Left ventricle myocardium superior (tissue), 1 donor: ENCODE results near the gene IFIT3. TPM values are rescaled to one million over a fixed set of nuclear protein-coding genes. Genes with fewer than 3 reads are reported as not detected.
A peak's percentile ranks its signal among the peaks of the same experiment; 100 is the strongest.
"Not testable (repeated sequence)": the region's sequence is repeated elsewhere in the genome, so short reads cannot be mapped to it uniquely, and the experiment has no call there.

Source experiments
- ATAC-seq: fragments of 200-7000 bp; cut with Tn5 transposase; one replicate; pipeline ENCODE4 v1.9.1; 2020; ENCODE audit warnings: mild to moderate bottlenecking, moderate library complexity
- DNase-seq: peaks from one replicate; pipeline ENCODE4 v3.0.0-alpha.2; 2020
- intact Hi-C: fragments of 100-400 bp; cut with micrococcal nuclease; formaldehyde crosslinking; loops from one replicate; pipeline ENCODE4 v1.11.0; 2022
- total RNA-seq: library from RNA; stranded (reverse); fragmentation: NEBNext Ultra II Directional; extraction: Animal tissue kit (Norgen Biotek cat#: 25700); gene quantifications from one replicate; pipeline ENCODE4 v1.2.1, GENCODE V29; 2021
- donor health status: DM: no; HTN: yes; CAD: no; lungs with severe emphysema.

The IFIT3 gene
- total RNA-seq, 1 donor from 2014 or later = 8.8 TPM

- intact Hi-C loops = loop anchor here (2.0 kb wide), 1 partner anchor 20 kb away; no protein-coding TSS in a partner anchor
- DNase-seq (no peak), ATAC-seq (no peak)
Measured at GRCh38 chr10:89329151-89329550, 1.4 kb downstream of the IFIT3 start.

DNA sequence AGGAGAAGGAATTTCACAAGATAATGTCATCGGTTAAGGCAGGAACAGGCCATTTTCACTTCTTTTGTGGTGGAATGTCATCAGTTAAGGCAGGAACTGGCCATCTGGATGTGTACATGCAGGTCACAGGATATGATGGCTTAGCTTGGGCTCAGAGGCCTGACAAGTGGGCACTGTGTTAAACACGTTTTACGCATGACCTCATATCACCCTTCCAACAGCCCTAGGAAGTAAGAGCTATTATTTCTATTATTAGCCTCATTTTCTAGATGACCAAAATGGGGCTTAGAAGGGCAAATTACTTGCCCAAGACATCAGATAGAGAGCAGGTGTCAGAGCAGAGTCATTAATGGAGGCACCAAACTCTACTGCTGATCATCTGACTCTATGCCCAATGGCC lies 2.2 kb downstream of the IFIT3 start:
- DNase-seq, intact Hi-C loops, ATAC-seq: not testable (repeated sequence)

DNA sequence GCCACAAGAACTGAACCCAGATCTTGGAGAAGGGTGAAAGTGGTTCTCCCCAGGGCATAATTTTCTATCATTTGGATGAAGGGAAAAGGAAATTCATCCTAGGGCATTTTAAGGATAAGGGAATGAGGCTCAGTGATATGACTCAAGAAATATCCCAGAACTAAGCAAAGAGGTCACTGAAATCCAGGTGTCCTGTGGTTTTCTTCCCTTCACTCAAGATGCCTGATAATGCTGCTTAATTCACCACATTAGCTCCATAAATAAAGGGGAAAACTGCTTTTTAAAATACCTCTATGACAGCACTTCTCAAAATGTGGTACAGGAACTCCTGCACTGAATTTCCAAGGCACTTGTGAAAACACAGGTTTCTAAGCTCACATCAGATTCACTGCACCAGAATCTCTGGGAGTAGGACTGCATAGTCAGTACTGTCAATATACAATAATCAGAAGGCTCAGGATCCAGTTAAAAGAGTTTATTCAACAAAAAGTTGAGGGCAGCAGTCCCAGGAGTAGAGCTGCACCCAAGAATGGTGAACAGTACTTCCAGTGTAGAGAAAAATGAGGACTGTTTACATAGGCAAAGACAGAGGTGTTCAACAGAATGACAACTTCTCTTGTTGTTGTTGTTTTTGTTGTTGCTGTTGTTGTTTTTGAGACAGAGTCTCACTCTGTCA lies 2.9 kb downstream of the IFIT3 start:
- intact Hi-C loops = no loop called here
- DNase-seq (no peak), ATAC-seq (no peak)

DNA sequence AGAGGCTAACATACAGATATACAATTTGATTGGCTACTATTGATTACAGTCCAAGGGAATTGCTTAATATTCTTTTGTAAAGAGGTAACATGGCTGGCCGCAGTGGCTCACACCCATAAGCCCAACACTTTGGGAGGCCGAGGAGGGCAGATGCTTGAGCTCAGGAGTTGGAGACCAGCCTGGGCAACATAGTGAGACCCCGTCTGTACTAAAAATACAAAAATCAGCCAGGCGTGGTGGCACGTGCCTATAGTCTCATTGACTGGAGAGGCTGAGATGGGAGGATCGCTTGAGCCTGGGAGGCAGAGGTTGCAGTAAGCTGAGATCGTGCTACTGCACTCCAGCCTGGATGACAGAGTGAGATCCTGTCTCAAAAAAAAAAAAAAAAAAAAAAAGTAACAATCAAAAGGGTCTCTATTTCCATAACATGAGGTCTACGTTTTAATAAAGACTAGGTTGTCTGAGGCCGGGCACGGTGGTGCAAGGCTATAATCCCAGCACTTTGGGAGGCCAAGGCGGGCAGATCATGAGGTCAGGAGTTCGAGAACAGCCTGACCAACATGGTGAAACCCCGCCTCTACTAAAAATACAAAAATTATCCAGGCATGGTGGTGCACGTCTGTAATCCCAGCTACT lies 3.8 kb downstream of the IFIT3 start:
- intact Hi-C loops, DNase-seq, ATAC-seq: not testable (repeated sequence)

DNA sequence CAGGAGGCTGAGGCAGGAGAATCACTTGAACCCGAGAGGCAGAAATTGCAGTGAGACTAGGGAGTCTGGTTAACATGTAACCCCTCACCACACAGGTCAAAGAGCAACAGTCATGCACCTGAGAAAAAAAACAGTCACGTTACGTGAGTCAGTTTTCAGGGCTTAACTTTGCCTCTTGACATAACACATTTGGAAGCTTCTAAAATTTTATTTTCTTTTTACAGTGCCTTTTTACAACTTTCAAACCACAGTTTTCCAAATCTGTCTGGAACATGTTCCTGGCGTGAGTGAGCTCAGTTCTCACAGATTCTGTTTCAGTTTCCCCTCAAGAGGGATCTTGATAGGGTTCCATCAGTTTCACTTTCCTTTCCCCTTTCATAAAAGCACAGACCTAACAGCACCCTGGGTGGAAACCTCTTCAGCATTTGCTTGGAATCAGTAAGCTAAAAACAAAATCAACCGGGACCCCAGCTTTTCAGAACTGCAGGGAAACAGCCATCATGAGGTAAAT lies 4.4 kb downstream of the IFIT3 start:
- ATAC-seq (peak; percentile 68), DNase-seq (no peak)
- intact Hi-C loops = no loop called here

GRCh38 chr10:89335226-89335625 lies 7.4 kb downstream of the IFIT3 start:
- ATAC-seq = no peak
- no peak for DNase-seq
- intact Hi-C loops = no loop called here

DNA sequence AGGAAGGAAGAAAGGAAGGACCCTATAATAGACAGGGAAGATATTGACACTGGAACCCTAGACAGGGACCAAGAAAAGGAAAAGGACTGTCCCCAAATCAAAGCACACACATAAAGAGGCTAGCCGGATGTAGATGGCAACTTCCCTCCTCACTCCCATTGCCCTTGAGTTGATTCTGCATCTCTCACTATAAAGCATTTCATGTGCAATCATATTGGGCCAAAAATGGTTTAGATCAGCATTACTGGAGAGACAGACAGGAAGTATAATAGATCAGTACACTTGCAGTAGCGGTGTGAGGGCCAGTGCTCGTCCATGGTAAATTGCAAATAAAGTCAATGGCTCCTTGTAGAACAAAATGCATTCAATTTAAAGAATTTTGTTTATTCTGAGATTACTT lies 8.4 kb downstream of the IFIT3 start:
- DNase-seq = no peak
- no peak for ATAC-seq
- intact Hi-C loops = no loop called here

DNA sequence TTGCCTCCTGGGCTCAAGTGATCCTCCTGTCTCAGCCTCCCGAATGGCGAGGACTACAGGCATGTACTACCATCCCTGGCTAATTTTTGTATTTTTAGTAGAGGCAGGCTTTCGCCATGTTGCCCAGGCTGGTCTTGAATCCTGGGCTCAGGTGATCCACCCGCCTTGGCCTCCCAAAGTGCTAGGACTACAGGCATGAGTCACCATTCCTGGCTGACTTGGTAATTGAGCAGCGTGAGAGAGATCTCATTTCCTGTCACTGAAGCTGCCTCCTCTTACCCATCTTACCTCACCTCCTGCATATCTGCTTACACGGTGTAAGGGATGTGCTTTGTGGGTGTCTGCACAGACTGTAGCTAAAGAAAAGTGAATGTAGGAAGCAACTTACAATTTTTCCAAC lies 9.7 kb downstream of the IFIT3 start:
- intact Hi-C loops = no loop called here
- DNase-seq = no peak
- ATAC-seq = no peak

GRCh38 chr10:89338713-89339112 lies 10.9 kb downstream of the IFIT3 start:
- DNase-seq (no peak), ATAC-seq (no peak)
- intact Hi-C loops = no loop called here

DNA sequence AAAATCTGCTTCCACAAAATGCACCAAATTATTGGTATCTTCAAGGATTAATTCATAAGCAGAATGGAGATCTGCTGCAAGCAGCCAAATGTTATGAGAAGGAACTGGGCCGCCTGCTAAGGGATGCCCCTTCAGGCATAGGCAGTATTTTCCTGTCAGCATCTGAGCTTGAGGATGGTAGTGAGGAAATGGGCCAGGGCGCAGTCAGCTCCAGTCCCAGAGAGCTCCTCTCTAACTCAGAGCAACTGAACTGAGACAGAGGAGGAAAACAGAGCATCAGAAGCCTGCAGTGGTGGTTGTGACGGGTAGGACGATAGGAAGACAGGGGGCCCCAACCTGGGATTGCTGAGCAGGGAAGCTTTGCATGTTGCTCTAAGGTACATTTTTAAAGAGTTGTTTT lies 12.1 kb downstream of the IFIT3 start:
- DNase-seq (no peak), ATAC-seq (no peak)
- intact Hi-C loops = no loop called here

DNA sequence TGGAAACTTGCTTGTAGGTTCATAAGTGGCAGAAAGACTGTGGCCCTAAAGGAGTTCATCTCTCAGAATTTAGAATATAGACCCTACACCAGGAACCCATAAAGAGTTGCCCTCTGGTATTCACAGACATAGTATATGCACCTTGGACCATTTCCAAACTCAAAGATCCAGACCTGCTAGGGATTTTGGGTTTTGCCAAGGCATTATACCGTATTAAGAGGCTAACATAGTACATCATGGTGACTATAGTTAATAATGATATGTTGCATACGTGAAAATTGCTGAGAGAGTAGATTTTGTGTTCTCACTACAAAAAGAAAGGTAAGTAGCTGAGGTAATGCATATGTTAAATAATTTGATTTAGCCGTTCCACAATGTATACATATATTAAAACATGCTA lies 13.9 kb downstream of the IFIT3 start:
- DNase-seq = no peak
- intact Hi-C loops = no loop called here
- ATAC-seq = no peak

DNA sequence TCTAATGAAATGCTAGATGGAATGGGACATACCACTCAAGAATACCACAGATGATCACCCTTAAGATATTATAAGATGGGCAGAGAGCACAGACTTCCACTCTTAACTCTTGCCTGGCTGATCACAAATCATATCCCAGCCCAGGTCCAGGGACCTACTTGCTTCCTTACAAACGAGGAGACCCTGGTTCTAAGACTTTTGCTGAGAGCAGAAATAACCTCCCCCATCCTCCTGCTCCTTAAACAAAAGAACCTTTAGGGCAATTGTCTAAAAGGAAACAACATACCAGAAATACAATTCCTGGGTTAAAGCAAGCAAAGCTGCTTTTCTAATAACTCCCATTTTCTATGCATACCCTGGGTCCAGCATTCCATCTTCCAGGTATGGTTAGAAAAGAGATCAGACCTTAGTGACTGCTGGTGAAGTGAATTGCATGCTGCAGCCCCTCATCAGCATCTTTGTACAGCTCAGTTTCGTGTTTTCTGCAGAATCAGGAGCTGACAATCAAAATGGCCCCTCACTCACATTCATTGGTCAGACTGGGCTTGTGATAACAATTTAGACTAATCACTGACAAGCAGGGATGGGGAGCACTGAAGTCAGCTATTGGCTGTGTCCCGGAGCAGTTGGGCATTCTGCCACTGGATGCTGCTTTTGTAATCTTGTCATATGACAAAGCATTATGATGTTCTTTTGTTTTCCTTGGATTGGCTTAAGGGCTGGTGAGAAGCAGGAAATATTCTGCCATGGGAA lies 14.6 kb downstream of the IFIT3 start:
- peak; percentile 47 for ATAC-seq
- intact Hi-C loops = no loop called here
- peak; percentile 56 for DNase-seq

GRCh38 chr10:89343089-89343767 lies 15.4 kb downstream of the IFIT3 start:
- ATAC-seq = no peak
- intact Hi-C loops = no loop called here
- no peak for DNase-seq

DNA sequence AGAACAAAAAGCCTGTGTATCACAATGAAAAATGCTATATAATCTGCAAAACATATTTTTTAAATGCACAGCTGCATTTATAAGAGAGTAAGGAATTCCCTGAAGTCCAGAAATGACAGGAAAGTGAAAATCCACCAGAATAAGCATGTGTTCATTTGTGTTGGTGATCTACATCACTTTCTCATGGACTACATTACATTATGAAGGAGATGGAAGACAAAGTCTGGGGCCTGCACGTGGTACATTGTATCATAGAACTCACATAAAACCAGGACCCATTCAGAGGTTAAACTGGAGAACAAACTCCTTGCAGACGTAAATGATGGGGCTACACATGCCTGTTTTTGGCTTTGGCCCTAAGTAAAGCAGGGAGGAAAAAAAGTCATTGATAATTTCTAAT lies 16.4 kb downstream of the IFIT3 start:
- ATAC-seq (no peak), DNase-seq (no peak)
- intact Hi-C loops = no loop called here

- DNase-seq = no peak
- intact Hi-C loops = no loop called here
- no peak for ATAC-seq
Measured at GRCh38 chr10:89345367-89346000, 17.7 kb downstream of the IFIT3 start.

DNA sequence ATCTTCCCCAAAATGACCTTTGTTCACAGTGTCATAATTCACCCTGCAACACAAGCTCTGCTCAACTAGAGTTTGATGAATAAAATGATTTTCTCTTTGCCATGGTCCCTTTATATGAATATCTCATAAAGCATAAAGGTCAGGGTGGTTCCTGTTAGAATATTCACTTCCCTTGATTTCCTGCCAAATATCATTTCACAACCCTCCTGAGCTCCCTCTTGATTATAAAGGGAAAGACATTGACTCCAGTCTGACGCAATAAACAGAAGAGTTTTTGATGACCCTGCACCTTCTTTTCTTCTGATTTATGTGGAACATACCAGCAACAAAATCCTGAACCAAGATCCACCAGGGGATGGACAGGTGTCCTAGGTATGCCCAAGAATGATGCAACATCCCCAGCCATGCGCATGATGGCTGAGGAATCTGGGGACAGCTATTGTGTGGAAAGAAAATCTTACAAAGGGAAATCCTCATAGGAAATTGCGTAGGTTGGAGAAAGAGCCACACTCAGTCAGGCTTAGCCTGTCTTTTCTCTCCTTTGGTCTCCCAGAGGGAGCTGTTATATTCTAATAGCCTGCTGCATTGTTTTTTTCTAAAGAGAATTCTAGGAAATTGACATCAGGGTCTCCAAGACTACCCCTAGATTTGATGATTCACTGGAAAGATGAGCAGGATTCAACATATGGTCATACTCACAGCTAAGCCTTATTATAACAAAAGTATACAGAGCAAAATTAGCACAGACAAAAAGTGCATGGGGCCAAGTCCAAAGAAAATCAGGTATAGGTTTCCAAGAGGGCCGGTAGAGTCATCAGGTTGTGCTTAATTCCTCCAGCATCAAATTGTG lies 18.8 kb downstream of the IFIT3 start:
- DNase-seq (no peak), ATAC-seq (peak; percentile 33)
- intact Hi-C loops = no loop called here

DNA sequence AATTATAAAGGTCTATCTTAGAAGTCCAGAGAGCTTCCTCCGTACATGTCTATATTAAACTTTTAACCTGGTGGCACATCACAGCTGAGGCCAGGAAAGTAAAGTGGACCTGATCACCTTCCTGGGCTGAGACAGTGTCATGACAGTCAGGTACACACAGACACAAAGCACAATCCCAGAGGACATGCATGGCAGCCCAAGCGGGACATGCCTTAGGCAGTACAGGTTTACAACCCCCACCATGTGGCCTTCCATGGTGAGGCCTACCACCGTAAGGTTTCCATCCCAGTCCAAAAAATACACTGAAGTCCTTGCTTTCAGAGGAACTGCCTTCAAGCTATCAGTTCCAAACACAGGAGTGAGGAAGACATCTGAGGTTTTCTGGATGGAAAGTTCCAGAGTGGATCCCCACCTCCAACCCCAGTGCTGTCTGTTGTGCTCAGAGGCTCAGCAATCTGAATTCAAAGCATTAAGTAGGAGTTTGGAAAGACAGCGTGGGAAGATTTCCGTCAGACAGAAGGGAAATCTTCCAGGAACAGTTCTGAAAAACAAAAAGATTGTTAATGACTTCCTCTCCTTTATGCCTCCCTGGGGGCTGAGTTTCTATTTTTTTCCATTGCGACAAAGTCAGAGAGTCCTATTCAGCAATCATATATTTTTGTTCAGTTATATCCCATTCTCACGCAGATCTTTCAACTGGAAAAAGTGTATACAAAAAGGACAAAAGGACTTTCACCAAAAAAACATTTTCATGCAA lies 20.1 kb downstream of the IFIT3 start:
- peak; percentile 24 for ATAC-seq
- no peak for DNase-seq
- intact Hi-C loops = loop anchor here (2.0 kb wide), 1 partner anchor 19 kb away; no protein-coding TSS in a partner anchor
